Thyroid gland (tissue), 4 donors: ENCODE measurements around the gene MVB12B.

Source experiments
- CTCF ChIP-seq, 6 experiments: fragments of 200-600 bp in 3 of 6; fragments of 450-650 bp in 3 of 6; sonication (generic) in 3 of 6; IDR thresholded peaks; one replicate each; pipeline ENCODE4 v1.5.1; 2016 to 2019; ENCODE audit warnings: antibody characterized with exemption in 6 of 6, mild to moderate bottlenecking in 2 of 6, inconsistent platforms in 1 of 6, moderate library complexity in 1 of 6
- POLR2A ChIP-seq, 2 donors: fragments of 450-650 bp; IDR thresholded peaks; one replicate each; pipeline ENCODE4 v1.6.1; 2017; ENCODE audit warnings: antibody characterized with exemption in 2 of 2, mild to moderate bottlenecking in 2 of 2, moderate library complexity in 1 of 2

GRCh38 chr9:126304207-126304970 lies 22.2 kb upstream of the MVB12B start:
- TF ChIP-seq CTCF (IDR thresholded peaks at IDR 0.05): no peak
- TF ChIP-seq POLR2A (IDR thresholded peaks at IDR 0.05): no peak
